LNCAP (cell line): Measurements from ENCODE around the gene TUBB4B.

Source experiments
- TF ChIP-seq, protein P1 (sequence below): fragments of 450-650 bp; IDR thresholded peaks from 2 replicates; pipeline ENCODE4 v1.5.1; 2017; ENCODE audit warnings: mild to moderate bottlenecking

Gene TUBB4B

DNA sequence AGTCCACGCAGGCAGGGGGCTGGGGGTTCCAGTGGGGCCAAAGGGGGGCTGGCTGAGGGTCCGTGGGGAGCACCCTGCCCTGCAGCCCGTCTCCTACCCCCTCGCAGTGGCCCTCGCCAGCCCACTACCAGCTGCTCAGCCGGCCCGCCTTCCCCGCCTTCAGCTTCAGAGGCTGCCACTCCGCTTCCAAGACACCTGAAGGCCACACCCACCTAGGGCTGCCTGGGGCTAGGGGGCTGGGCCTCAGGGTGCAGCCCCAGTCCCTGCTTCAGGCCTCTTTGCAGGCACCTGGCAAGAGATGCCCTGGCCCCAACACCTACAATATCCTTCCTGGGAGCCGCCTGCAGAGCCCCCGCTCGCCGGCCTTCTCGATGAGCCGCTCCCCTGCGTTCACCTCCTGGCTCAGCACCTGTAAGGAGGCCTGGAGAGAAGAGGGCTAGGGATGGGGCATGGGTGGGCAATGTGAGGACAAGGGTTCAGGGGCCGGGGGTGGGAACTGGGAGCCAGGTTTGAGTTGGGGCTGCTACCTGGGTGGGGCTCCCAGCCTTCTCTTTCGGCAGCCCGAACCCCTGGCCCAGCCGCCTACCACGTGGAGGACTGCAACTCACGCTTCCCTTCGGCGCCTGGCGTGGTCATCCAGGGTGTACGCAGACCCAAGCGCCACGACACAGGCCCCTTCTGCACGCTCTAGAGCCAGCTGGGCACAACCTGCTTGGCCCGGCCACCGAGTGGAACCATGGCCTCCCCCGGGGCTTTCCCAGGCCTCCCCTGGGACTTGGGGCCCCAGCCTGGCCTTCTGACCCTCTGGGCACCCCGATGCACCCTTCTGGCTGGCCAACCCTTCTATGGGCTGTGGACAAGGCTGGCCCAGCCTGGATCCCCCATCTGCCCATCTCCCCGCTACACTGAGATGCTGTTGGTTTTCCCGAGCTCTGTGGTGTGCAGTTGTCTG is 11.7 kb downstream of the TUBB4B start:
- TF ChIP-seq, protein P1, sequence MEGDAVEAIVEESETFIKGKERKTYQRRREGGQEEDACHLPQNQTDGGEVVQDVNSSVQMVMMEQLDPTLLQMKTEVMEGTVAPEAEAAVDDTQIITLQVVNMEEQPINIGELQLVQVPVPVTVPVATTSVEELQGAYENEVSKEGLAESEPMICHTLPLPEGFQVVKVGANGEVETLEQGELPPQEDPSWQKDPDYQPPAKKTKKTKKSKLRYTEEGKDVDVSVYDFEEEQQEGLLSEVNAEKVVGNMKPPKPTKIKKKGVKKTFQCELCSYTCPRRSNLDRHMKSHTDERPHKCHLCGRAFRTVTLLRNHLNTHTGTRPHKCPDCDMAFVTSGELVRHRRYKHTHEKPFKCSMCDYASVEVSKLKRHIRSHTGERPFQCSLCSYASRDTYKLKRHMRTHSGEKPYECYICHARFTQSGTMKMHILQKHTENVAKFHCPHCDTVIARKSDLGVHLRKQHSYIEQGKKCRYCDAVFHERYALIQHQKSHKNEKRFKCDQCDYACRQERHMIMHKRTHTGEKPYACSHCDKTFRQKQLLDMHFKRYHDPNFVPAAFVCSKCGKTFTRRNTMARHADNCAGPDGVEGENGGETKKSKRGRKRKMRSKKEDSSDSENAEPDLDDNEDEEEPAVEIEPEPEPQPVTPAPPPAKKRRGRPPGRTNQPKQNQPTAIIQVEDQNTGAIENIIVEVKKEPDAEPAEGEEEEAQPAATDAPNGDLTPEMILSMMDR, result no peak

DNA sequence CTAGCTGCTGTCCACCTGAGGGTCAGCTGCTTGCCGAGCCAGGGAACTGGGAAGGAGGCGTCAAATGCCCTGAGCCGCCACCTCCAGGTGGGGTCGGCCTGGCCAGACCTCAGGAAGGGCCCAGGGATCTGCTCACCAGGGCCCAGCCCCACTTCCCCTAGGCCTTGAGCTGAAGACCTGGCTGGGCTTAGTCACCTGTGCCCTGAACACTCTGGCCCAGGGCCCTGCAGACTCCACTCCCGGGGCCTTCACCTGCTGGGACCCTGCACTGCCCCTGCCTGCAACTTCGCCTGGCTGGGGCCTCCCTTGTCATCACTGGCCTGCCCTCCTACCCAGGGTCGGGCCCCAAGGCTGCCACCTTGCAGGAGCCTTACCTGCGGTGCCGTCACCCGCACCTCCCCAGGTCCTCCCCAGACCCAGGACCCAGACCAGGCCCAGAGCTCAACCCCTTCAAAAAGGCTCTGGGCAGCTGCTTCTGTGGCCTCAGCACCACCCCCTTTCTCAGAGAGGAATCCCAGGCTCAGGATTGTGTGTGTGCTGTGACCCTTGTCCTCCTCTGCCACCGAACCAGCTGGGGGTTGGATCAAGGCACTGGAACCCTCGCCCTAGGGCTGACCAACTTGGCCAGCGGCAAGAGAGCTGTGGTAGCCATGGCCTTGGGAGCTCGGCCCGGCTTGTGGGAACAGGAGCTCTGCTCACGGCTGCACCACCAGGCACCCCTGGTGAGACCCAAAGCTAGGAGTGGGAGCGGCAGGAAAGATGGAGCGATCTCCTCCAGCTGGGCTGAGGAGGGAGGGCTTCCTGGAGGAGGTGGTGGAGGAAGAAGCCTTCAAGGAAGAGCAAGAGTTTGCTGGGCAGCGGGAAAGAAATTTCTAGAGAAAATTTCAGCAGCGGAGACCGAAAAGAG is 12.9 kb downstream of the TUBB4B start:
- TF ChIP-seq, protein P1, result no peak

DNA sequence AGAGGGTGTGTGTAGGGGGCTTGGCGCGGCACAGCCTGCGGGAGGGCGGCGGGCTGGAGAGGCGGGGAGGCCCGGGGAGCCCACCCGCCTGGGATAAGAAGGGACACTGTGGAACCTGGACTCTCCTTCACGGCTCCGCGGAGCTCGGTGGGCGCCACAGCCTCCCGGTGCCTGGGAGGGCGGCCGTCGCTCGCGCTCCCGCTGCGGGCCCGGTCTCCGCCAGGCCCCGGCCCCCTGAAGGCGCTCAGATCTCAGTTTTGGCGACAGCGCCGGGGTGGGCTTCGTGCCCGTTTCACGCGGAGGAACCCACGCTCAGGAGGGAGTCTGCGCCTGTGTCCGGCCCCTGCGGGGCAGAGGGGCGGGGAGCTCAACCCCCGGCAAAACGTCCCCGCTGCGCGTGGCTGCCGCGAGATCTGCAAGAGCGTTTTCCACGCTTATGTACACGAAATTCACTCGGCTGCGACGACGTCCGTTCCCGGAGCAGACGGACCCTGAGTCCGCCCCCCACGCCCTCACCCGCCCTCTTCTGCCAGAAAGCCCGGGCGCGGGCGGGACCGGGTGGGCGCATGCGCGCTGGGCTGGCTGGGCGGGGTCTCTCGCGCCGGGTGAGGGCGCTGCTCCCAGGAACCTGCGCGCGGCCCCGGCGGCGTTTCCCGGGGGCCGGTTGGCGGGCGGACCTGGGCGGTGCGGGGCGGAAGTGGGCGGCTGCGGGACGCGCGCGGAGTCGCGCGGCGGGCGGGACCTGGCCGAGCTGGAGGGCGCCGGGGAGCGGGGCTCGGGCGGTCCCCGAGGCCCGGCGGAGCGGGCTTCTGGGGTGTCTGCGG is 13.7 kb downstream of the TUBB4B start, which contains the start of gene NELFB:
Gene NELFB (plus strand): TSS at position 704 of the 824 bp plus-strand sequence.
- TF ChIP-seq, protein P1, result no peak

DNA sequence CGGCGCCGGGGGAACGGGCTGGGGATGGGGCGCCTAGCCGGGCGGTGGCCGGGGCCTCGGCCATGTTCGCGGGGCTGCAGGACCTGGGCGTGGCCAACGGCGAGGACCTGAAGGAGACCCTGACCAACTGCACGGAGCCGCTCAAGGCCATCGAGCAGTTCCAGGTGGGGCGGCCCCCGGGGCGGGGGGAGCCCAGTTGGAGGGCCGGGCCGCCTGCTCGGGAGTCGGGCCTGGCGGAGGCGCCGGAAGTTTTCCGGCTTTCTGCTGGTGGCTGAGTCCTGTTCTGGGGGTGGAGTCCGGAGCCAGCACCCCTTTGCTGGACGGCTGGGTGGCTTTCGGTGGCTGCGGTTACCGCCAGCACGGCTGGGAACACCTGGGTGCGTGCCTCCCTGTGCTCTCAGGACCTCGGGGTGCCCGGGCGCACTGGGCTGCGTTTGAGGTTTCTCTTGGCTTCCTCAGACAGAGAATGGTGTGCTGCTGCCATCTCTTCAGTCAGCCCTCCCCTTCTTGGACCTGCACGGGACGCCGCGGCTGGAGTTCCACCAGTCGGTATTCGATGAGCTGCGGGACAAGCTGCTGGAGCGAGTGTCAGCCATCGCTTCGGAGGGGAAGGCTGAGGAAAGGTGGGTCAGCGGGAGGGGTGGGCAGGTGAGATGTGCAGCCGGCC is 14.5 kb downstream of the TUBB4B start:
- TF ChIP-seq, protein P1, result no peak

DNA sequence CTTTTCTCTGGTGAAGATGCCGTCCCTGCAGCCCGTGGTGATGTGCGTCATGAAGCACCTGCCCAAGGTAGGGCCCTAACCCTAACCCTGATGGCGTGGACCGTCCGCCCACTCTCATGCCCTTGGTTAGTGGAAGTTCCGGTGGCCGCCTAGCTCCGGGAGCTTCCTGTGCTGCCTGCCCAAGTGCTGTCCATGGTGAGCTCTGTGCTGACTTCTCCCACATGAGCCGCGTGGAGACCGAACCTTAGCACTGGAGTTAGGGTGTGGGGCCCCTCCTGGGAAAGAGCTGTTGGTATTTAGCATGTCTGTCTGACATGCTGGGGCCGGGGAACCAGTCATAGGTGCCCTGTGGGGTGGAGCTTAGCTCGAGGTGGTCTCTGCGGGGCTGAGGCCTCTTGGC is 15.3 kb downstream of the TUBB4B start:
- TF ChIP-seq, protein P1, result no peak

DNA sequence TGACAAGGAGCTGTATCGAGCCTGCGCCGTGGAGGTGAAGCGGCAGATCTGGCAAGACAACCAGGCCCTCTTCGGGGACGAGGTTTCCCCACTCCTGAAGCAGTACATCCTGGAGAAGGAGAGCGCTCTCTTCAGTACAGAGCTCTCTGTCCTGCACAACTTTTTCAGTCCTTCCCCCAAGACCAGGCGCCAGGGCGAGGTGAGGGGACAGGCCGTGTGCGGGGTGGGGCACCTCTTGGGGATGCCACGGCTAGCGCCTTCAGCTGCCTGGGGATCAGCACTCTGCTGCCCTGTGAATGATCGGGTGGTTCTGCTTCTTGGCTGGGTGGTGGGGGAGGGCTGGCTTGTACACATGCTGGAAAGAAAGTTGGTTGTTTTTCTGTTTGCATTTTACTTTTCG is 15.8 kb downstream of the TUBB4B start:
- TF ChIP-seq, protein P1, result no peak
